Mononuclear cell (primary cell): ENCODE measurements around the gene HJV. TPM values are rescaled to one million over a fixed set of nuclear protein-coding genes. Genes with fewer than 3 reads are reported as not detected.

Source experiments
- H3K27me3 ChIP-seq: 2 replicates; pipeline ENCODE4 v1.6.0; 2011; ENCODE audit warnings: low read length, control low read depth; ENCODE audit not compliant: insufficient read depth
- H3K4me1 ChIP-seq: 2 replicates; pipeline ENCODE4 v1.5.1; 2011; ENCODE audit warnings: mild to moderate bottlenecking, low read length, control low read depth; ENCODE audit not compliant: insufficient read depth
- H3K4me3 ChIP-seq: 2 replicates; pipeline ENCODE4 v1.5.1; 2011; ENCODE audit warnings: mild to moderate bottlenecking, low read length, moderate library complexity
- H3K9me3 ChIP-seq: 2 replicates; pipeline ENCODE4 v1.5.1; 2011; ENCODE audit warnings: low read depth, mild to moderate bottlenecking, control low read depth, low read length
- total RNA-seq: library from RNA; depleted of rRNA; stranded (reverse); fragments of >200 nt; gene quantifications from one replicate; pipeline ENCODE4 v1.2.3, GENCODE V29; 2012

HJV gene
- total RNA-seq, 1 donor, result not detected

GRCh38 chr1:145991735-145992412 lies 29.7 kb downstream of the HJV start:
- Histone ChIP-seq H3K9me3 (no peaks in the 10 kb centered on the region), H3K4me1 (peaks cover 54% of the 10 kb centered on the region), H3K27me3 (no peaks in the 10 kb centered on the region), H3K4me3 (peak overlapping the region; percentile 100)

- Histone ChIP-seq H3K4me1 (peaks cover 69% of the 10 kb centered on the region), H3K9me3 (no peaks in the 10 kb centered on the region), H3K4me3 (no peak overlapping the region), H3K27me3 (no peaks in the 10 kb centered on the region)
Observed at GRCh38 chr1:145990249-145990855, 31.2 kb downstream of the HJV start.

- Histone ChIP-seq H3K4me1 (peaks cover 80% of the 10 kb centered on the region), H3K9me3 (no peaks in the 10 kb centered on the region), H3K27me3 (no peaks in the 10 kb centered on the region), H3K4me3 (no peak overlapping the region)
Observed at GRCh38 chr1:145988773-145989172, 32.8 kb downstream of the HJV start.

GRCh38 chr1:145987926-145988325 lies 33.6 kb downstream of the HJV start:
- Histone ChIP-seq H3K4me1 (peaks cover 80% of the 10 kb centered on the region), H3K27me3 (no peaks in the 10 kb centered on the region), H3K4me3 (no peak overlapping the region), H3K9me3 (no peaks in the 10 kb centered on the region)

GRCh38 chr1:145986551-145986950 lies 35.0 kb downstream of the HJV start:
- Histone ChIP-seq H3K27me3 (no peaks in the 10 kb centered on the region), H3K4me3 (no peak overlapping the region)

DNA sequence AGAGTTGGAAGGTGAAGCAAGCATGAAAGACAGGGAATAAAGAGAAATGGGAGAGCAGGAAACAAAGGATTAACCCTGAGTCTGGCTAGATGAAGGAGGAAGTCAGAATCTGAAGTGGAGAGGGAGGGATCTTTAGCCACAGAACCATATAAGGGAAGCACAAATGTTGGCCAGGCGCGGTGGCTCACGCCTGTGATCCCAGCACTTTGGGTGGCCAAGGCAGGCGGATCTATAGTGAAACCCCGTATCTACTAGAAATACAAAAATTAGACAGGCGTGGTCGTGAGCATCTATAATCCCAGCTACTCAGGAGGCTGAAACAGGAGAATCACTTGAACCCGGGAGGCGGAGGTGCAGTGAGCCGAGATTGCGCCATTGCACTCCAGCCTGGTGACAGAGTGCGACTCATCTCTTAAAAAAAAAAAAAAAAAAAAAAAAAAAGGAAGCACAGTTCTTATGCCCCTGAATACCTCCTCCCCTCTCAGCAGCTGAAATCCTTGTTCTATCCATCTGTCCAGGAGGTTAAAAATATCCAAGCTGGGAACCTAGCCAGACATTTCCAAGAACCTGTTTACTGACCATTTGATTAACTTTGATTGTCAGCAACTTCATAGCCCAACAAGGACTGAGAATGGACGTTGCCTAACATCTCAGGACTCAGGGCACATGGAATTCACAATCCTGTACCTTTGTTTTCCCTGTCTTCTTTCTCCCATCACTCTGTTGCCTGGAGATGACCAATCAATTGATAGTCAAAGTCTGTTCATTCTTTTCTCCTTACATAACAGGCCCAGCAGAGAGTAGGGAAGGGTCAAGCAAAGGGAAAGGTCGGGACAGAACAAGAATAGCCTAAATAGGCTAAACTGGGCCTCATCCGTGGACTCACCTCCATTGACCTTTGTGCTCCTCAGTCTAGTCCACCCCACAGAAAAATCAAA lies 35.8 kb downstream of the HJV start:
- Histone ChIP-seq H3K4me3 (no peak overlapping the region), H3K4me1 (peaks cover 81% of the 10 kb centered on the region), H3K9me3 (no peaks in the 10 kb centered on the region), H3K27me3 (no peaks in the 10 kb centered on the region)

More at GRCh38 chr1:145986551-145986950, 35.0 kb downstream of the HJV start:
- peaks cover 80% of the 10 kb centered on the region for H3K4me1 ChIP-seq
- no peaks in the 10 kb centered on the region for H3K9me3 ChIP-seq

GRCh38 chr1:145985129-145985501 lies 36.4 kb downstream of the HJV start:
- H3K4me3 ChIP-seq, result no peak overlapping the region
- no peaks in the 10 kb centered on the region for H3K27me3 ChIP-seq

DNA sequence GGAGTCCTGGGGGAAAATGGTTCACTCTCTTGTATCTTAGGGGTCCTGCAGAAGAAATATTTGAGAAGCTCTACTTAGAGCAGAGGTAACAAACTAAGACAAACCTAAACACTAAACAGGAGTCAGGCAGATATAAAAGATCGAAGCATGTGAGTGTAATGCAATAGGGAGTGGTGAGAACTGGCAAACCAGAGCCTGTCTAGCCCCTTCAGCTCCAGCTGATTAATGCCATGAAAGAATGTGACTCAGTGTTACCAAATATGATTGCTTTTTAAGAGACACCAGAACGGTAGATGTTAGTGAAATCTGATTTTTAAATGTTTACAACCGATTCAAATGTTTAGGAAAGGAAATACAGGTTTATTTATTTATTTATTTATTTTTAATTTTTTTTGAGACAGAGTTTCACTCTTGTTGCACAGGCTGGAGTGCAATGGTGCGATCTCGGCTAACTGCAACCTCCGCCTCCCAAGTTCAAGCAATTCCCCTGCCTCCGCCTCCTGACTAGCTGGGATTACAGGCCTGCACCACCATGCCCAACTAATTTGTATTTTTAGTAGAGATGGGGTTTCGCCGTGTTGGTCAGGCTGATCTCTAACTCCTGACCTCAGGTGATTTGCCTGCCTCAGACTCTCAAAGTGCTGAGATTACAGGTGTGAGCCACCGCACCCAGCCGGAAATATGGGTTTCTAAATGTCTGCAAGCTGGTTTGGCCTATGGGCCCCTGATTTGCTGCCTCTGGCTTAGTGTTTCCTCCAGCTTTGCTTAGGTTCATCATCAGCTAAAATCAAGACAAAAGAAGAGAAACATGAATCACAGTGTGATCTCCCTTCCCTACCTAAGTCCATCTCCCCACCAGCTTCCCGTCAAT lies 37.3 kb downstream of the HJV start:
- H3K9me3 ChIP-seq, result no peaks in the 10 kb centered on the region
- no peak overlapping the region for H3K4me3 ChIP-seq
- H3K4me1 ChIP-seq, result peaks cover 96% of the 10 kb centered on the region
- H3K27me3 ChIP-seq, result no peaks in the 10 kb centered on the region

More at GRCh38 chr1:145985129-145985501, 36.4 kb downstream of the HJV start:
- H3K4me1 ChIP-seq, result peaks cover 86% of the 10 kb centered on the region
- H3K9me3 ChIP-seq, result no peaks in the 10 kb centered on the region

- Histone ChIP-seq H3K4me1 (peaks cover 97% of the 10 kb centered on the region), H3K9me3 (no peaks in the 10 kb centered on the region), H3K4me3 (no peak overlapping the region), H3K27me3 (no peaks in the 10 kb centered on the region)
Observed at GRCh38 chr1:145983206-145983675, 38.3 kb downstream of the HJV start.

DNA sequence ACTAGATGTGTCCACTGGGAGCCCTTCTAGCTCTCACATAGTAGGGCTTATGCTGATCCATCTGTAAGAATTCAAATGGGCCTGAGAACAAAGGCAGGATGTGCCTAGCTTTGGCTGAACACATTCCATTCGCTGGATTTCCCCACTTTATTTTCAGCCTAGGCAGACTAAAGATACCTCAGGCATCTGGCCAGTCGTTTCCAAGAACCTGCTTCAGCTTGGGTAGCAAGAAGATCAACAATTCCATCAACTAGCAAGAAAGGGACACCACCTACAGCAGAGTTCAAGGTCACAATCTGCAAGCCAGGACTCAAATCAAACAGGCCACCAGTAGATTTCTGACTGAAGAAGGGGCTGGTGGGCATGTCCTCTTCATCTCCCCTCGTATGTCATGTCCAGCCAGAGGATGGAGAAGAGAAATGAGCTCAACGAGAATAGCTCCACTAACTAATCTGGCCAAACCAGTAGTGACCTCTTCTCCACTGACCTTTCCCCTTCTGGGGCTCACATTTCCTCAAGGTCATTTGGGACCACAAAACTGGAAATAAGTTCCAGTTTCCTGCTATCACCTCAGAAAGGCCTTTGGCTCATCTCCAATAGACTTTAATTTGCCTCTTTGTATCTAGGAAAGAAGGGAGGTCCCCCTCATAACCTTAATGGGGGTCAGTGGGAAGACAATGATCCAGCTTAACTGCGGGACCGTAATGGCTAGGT lies 39.4 kb downstream of the HJV start:
- H3K4me1 ChIP-seq, result peaks cover 97% of the 10 kb centered on the region

DNA sequence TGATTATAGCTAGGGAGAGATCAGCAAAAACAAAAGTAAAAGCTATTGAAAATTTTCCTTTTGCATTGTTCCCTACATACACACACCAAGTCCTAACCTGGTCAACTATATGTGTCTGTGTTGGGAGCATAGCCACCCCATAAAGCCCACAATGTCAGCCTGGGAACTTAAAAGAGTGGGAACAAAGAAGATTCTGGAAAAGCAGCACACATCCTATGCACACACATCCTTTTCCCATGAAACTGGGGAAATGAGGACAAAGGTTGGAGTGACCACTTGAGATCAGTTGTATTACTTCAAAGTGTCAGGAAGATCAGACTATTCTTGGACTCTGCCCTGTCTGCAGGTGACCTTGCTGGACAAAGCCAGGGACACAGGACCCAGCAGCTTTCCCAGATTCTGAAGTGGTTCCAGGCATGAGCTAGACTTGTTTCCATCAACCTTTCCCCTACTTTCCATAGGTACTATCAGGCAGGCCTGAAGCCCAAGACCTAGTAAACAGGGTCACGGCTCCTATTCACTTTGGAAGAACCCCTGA lies 41.0 kb downstream of the HJV start:
- Histone ChIP-seq H3K4me1 (peaks cover 87% of the 10 kb centered on the region), H3K9me3 (no peaks in the 10 kb centered on the region), H3K4me3 (no peak overlapping the region), H3K27me3 (no peaks in the 10 kb centered on the region)

More for the DNA sequence above, 39.4 kb downstream of the HJV start:
- H3K4me3 ChIP-seq, result no peak overlapping the region
- H3K9me3 ChIP-seq, result no peaks in the 10 kb centered on the region
- no peaks in the 10 kb centered on the region for H3K27me3 ChIP-seq

GRCh38 chr1:145979746-145980456 lies 41.6 kb downstream of the HJV start:
- Histone ChIP-seq H3K4me1 (peaks cover 80% of the 10 kb centered on the region), H3K4me3 (peak overlapping the region; percentile 20), H3K9me3 (no peaks in the 10 kb centered on the region), H3K27me3 (no peaks in the 10 kb centered on the region)
